ENCODE measurements around the gene DUS1L.
A peak's percentile ranks its signal among the peaks of the same experiment; 100 is the strongest.

DUS1L gene

DNA sequence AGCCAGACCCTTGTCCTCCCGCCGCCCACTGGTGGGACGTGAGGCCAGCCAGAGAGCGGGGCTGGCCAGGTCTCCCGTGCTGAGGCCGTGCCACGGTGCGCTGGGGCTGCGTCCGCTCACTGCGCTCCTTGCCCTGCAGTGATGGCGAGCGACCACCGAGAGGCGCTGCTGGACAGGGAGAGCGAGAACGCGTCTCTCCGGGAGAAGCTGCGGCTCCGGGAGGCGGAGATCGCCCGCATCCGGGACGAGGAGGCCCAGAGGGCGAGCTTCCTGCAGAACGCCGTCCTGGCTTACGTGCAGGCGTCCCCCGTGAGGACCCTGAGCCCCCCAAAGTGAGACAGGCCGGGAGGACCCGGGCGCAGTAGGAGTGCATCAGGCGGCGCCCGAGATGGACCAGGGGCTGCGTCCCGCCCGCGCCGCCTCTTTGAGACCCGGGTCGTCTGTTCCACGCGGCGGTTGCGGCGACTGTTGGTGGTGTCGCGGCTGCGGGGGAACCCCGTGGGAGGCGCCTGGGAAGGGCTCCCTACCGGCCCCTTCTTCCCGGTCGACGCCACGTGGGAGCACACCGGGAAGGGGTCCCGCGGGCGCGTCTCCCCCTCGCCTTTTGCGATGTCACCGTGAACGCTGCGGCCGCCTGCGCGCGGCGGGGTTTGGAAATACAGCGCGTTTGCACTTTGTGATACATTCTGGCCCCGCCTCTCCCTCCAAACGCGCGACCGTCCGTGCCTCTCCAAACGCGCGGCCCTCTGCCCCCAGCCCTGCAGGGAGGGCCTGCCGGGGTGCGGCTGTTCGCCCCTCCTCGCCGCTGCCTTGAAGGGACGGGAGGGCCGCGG, 34.9 kb downstream of the DUS1L start:
- H3K9ac ChIP-seq (ENCODE audit: low read length): peak overlapping the region; percentile 73
- H3F3A ChIP-seq (ENCODE audit: insufficient read depth, low read length): no peaks in the 10 kb centered on the region; the same call in 1 of the 2 replicates
- no peaks in the 10 kb centered on the region for H4K20me1 ChIP-seq (ENCODE audit: insufficient read depth, low read length)
- peaks cover 4% of the 10 kb centered on the region; the same call in 1 of the 2 replicates for H3K36me3 ChIP-seq (ENCODE audit: insufficient read depth, low read length)
- no peak overlapping the region for H2AFZ ChIP-seq (ENCODE audit: low read length)
- H3K27ac ChIP-seq (ENCODE audit: low read depth, low read length, poor library complexity, severe bottlenecking): no peak overlapping the region
- no peaks in the 10 kb centered on the region for H3K9me2 ChIP-seq (ENCODE audit: low read depth, low read length)
- no peaks in the 10 kb centered on the region for H3K9me3 ChIP-seq (ENCODE audit: low read length)
- peak overlapping the region; percentile 72 for H3K4me2 ChIP-seq (ENCODE audit: low read length)
- peaks cover 22% of the 10 kb centered on the region for H3K4me1 ChIP-seq (ENCODE audit: insufficient read depth, low read length, severe bottlenecking)
- TF ChIP-seq CTCF (IDR thresholded peaks at IDR 0.05; ENCODE audit: low read length) (peak; percentile 74; the same call in 1 of the 2 replicates), EZH2 (IDR thresholded peaks at IDR 0.05; ENCODE audit: borderline replicate concordance, low read length) (no peak)
- H3K4me3 ChIP-seq (ENCODE audit: low read depth, low read length, poor library complexity, severe bottlenecking): peak overlapping the region; percentile 73
- no peaks in the 10 kb centered on the region for H3K79me2 ChIP-seq (ENCODE audit: insufficient read depth, low read length)
- H3K27me3 ChIP-seq (ENCODE audit: insufficient read depth, low read length): no peaks in the 10 kb centered on the region

DNA sequence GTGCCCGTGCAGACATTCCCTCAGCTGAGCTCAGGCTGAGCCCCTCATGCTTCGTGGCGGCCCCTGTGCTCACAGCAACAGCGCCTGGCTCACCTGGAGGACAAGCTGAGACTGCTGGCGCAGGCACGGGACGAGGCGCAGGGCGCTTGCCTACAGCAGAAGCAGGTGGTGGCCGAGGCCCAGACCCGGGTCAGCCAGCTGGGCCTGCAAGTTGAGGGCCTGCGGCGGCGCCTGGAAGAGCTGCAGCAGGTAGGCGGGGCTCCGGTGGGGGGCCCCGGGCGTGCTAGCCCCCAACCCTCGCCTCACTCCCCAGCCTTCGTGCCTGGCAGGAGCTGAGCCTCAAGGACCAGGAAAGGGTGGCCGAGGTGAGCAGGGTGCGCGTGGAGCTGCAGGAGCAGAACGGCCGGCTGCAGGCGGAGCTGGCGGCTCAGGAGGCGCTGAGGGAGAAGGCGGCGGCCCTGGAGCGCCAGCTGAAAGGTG, 35.6 kb downstream of the DUS1L start:
- Histone ChIP-seq H3K9ac (ENCODE audit: low read length) (no peak overlapping the region), H3K9me2 (ENCODE audit: low read depth, low read length) (no peaks in the 10 kb centered on the region), H2AFZ (ENCODE audit: low read length) (no peak overlapping the region), H3K27me3 (ENCODE audit: insufficient read depth, low read length) (no peaks in the 10 kb centered on the region), H3K9me3 (ENCODE audit: low read length) (no peaks in the 10 kb centered on the region), H3F3A (ENCODE audit: insufficient read depth, low read length) (no peaks in the 10 kb centered on the region), H3K4me3 (ENCODE audit: low read depth, low read length, poor library complexity, severe bottlenecking) (no peak overlapping the region), H3K79me2 (ENCODE audit: insufficient read depth, low read length) (no peaks in the 10 kb centered on the region), H3K27ac (ENCODE audit: low read depth, low read length, poor library complexity, severe bottlenecking) (no peak overlapping the region), H3K4me1 (ENCODE audit: insufficient read depth, low read length, severe bottlenecking) (peaks cover 19% of the 10 kb centered on the region), H3K4me2 (ENCODE audit: low read length) (peak overlapping the region; percentile 72; the same call in 1 of the 2 replicates), H3K36me3 (ENCODE audit: insufficient read depth, low read length) (peaks cover 4% of the 10 kb centered on the region; the same call in 1 of the 2 replicates), H4K20me1 (ENCODE audit: insufficient read depth, low read length) (no peaks in the 10 kb centered on the region)
- TF ChIP-seq CTCF (IDR thresholded peaks at IDR 0.05; ENCODE audit: low read length) (no peak), EZH2 (IDR thresholded peaks at IDR 0.05; ENCODE audit: borderline replicate concordance, low read length) (no peak)

DNA sequence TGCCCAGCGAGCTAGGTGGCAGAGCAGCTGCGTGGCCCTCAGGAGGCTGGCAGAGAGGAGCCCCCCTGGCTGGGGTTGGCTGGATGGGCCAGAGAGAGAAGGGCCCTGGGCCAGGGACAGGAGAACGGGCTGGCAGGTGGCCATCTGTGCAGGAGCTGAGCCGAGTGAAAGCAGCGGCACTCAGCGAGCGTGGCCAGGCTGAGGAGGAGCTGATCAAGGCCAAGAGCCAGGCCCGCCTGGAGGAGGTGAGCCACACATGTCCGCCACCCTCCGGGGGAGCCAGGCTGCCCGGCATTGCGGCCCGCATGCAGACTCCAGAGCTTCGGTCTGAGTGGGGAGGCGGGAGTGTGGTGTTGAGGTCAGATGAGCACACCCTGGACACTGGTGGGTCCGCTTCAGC, 36.2 kb downstream of the DUS1L start:
- Histone ChIP-seq H2AFZ (ENCODE audit: low read length) (no peak overlapping the region), H3K79me2 (ENCODE audit: insufficient read depth, low read length) (no peaks in the 10 kb centered on the region), H3K4me3 (ENCODE audit: low read depth, low read length, poor library complexity, severe bottlenecking) (no peak overlapping the region), H3F3A (ENCODE audit: insufficient read depth, low read length) (no peaks in the 10 kb centered on the region), H3K4me1 (ENCODE audit: insufficient read depth, low read length, severe bottlenecking) (peaks cover 21% of the 10 kb centered on the region), H3K9ac (ENCODE audit: low read length) (no peak overlapping the region), H3K9me2 (ENCODE audit: low read depth, low read length) (no peaks in the 10 kb centered on the region), H3K27ac (ENCODE audit: low read depth, low read length, poor library complexity, severe bottlenecking) (no peak overlapping the region), H3K9me3 (ENCODE audit: low read length) (no peaks in the 10 kb centered on the region), H3K27me3 (ENCODE audit: insufficient read depth, low read length) (no peaks in the 10 kb centered on the region), H4K20me1 (ENCODE audit: insufficient read depth, low read length) (no peaks in the 10 kb centered on the region), H3K4me2 (ENCODE audit: low read length) (no peak overlapping the region), H3K36me3 (ENCODE audit: insufficient read depth, low read length) (peaks cover 4% of the 10 kb centered on the region; the same call in 1 of the 2 replicates)
- TF ChIP-seq EZH2 (IDR thresholded peaks at IDR 0.05; ENCODE audit: borderline replicate concordance, low read length) (no peak), CTCF (IDR thresholded peaks at IDR 0.05; ENCODE audit: low read length) (no peak)
